Gastroesophageal sphincter (tissue), 3 donors: ENCODE measurements around the gene FBXL17.

Experiments used
- EP300 ChIP-seq: sonication (generic); formaldehyde crosslinking; IDR thresholded peaks from one replicate; pipeline ENCODE4 v1.6.1; 2017; ENCODE audit warnings: antibody characterized with exemption, mild to moderate bottlenecking
- POLR2A ChIP-seq, 2 donors: fragments of 450-650 bp; IDR thresholded peaks; one replicate each; pipeline ENCODE4 v1.6.1; 2017; ENCODE audit warnings: antibody characterized with exemption in 2 of 2, mild to moderate bottlenecking in 2 of 2, moderate library complexity in 1 of 2
- POLR2AphosphoS5 ChIP-seq: sonication (generic); formaldehyde crosslinking; IDR thresholded peaks from one replicate; pipeline ENCODE4 v1.6.1; 2017; ENCODE audit warnings: antibody characterized with exemption
- TF ChIP-seq, protein P1 (sequence below), 4 experiments: fragments of 200-600 bp in 2 of 4; fragments of 450-650 bp in 2 of 4; sonication (generic) in 1 of 4; IDR thresholded peaks; one replicate each; pipeline ENCODE4 v1.5.1; 2017 to 2019; ENCODE audit warnings: antibody characterized with exemption in 4 of 4, mild to moderate bottlenecking in 2 of 4, moderate library complexity in 2 of 4

- TF ChIP-seq POLR2A (IDR thresholded peaks at IDR 0.05) (no peak), POLR2AphosphoS5 (no peak), EP300 (no peak)
- TF ChIP-seq, protein P1, sequence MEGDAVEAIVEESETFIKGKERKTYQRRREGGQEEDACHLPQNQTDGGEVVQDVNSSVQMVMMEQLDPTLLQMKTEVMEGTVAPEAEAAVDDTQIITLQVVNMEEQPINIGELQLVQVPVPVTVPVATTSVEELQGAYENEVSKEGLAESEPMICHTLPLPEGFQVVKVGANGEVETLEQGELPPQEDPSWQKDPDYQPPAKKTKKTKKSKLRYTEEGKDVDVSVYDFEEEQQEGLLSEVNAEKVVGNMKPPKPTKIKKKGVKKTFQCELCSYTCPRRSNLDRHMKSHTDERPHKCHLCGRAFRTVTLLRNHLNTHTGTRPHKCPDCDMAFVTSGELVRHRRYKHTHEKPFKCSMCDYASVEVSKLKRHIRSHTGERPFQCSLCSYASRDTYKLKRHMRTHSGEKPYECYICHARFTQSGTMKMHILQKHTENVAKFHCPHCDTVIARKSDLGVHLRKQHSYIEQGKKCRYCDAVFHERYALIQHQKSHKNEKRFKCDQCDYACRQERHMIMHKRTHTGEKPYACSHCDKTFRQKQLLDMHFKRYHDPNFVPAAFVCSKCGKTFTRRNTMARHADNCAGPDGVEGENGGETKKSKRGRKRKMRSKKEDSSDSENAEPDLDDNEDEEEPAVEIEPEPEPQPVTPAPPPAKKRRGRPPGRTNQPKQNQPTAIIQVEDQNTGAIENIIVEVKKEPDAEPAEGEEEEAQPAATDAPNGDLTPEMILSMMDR (IDR thresholded peaks at IDR 0.05): no peak
Observed at GRCh38 chr5:108143581-108143980, 238.3 kb downstream of the FBXL17 start.
